Endothelial cell of umbilical vein (primary cell): Measurements from ENCODE around the gene ACADS. TPM values are rescaled to one million over a fixed set of nuclear protein-coding genes. Genes with fewer than 3 reads are reported as not detected.

Experiments used
- BruUV-seq: library from RNA; stranded (reverse); fragments of 400-500 nt; replicated peaks from 2 replicates; lab custom pipeline; 2021; lab: Mats Ljungman, UMichigan
- CTCF ChIA-PET: fragments of 300-600, 350-600 bp; sonication (Branson Sonifier 250); formaldehyde crosslinking; loops from one replicate; lab custom pipeline; 2021; ENCODE audit warnings: antibody characterized with exemption, inconsistent platforms; lab: Charles Lee
- POLR2A ChIA-PET: fragments of 300-600, 350-600 bp; sonication (Branson Sonifier 250); formaldehyde crosslinking; loops from one replicate; lab custom pipeline; 2021; ENCODE audit warnings: antibody characterized with exemption, inconsistent platforms; lab: Charles Lee
- DNase-seq: peaks from one replicate; pipeline ENCODE4 v3.0.0-alpha.2; 2011; ENCODE audit warnings: low read depth, low spot score
- FAIRE-seq: peaks from 2 replicates; lab custom pipeline; 2011; peaks lifted over from hg19 to GRCh38; lab: Jason Lieb, UNC
- H2AFZ ChIP-seq: 2 replicates; pipeline ENCODE4 v1.6.0; 2012; ENCODE audit warnings: low read depth, low read length, control low read depth, inconsistent platforms
- H3K27ac ChIP-seq: 2 replicates; pipeline ENCODE4 v1.5.1; 2011; ENCODE audit warnings: low read depth, mild to moderate bottlenecking, control low read depth, low read length, moderate library complexity; ENCODE audit not compliant: insufficient read depth
- H3K27me3 ChIP-seq, 2 experiments: 2 replicates each; pipeline versions ENCODE4 v1.6.0 to v1.6.1; 2011; ENCODE audit warnings: low read length in 2 of 2, mixed read lengths in 1 of 2; ENCODE audit not compliant: control insufficient read depth in 2 of 2, insufficient read depth in 2 of 2
- H3K36me3 ChIP-seq, 2 experiments: 2 replicates in 1 of 2; 3 replicates in 1 of 2; pipeline ENCODE4 v1.5.1; 2011; ENCODE audit warnings: low read length in 2 of 2, mild to moderate bottlenecking in 1 of 2, moderate library complexity in 1 of 2; ENCODE audit not compliant: control insufficient read depth in 2 of 2, insufficient read depth in 2 of 2; ENCODE audit errors: extremely low read depth in 1 of 2
- H3K4me1 ChIP-seq: 3 replicates; pipeline ENCODE4 v1.5.1; 2011; ENCODE audit warnings: mild to moderate bottlenecking, low read length; ENCODE audit not compliant: control insufficient read depth, insufficient read depth; ENCODE audit errors: extremely low read depth
- H3K4me2 ChIP-seq: 2 replicates; pipeline ENCODE4 v1.6.1; 2011; ENCODE audit warnings: low read length, control low read depth, mixed read lengths; ENCODE audit not compliant: insufficient read depth
- H3K4me3 ChIP-seq, 3 experiments: fragments of 200-600 bp in 1 of 3; sonication (generic), shearing (Covaris generic) in 1 of 3; replicated peaks in 1 of 3; 2 replicates each; pipeline ENCODE4 v1.5.1; 2011 to 2016; ENCODE audit warnings: control low read depth in 3 of 3, low read length in 3 of 3, mild to moderate bottlenecking in 2 of 3, inconsistent platforms in 1 of 3, low read depth in 1 of 3, moderate library complexity in 1 of 3; ENCODE audit not compliant: insufficient read depth in 1 of 3
- H3K79me2 ChIP-seq: 2 replicates; pipeline ENCODE4 v1.6.0; 2012; ENCODE audit warnings: low read length, inconsistent platforms; ENCODE audit not compliant: control insufficient read depth, insufficient read depth
- H3K9ac ChIP-seq: replicated peaks from 2 replicates; pipeline ENCODE3; 2011; ENCODE audit warnings: low read length, control low read depth; ENCODE audit not compliant: insufficient read depth; ENCODE audit errors: extremely low read depth
- H3K9me1 ChIP-seq: replicated peaks from 3 replicates; pipeline ENCODE4 v1.6.0; 2011; ENCODE audit warnings: mild to moderate bottlenecking, low read length; ENCODE audit not compliant: control insufficient read depth, insufficient read depth; ENCODE audit errors: extremely low read depth
- H3K9me3 ChIP-seq: replicated peaks from 2 replicates; pipeline ENCODE4 v1.5.1; 2012; ENCODE audit warnings: low read length, inconsistent platforms; ENCODE audit not compliant: control insufficient read depth, insufficient read depth
- H4K20me1 ChIP-seq: replicated peaks from 2 replicates; pipeline ENCODE3; 2011; ENCODE audit warnings: mild to moderate bottlenecking, low read length; ENCODE audit not compliant: control insufficient read depth, insufficient read depth; ENCODE audit errors: extremely low read depth
- EZH2 ChIP-seq: IDR thresholded peaks from 2 replicates; pipeline ENCODE4 v1.6.1; 2012; ENCODE audit warnings: borderline replicate concordance, low read depth, mild to moderate bottlenecking, moderate library complexity, low read length, inconsistent platforms; ENCODE audit not compliant: severe bottlenecking
- FOS ChIP-seq: IDR thresholded peaks from 2 replicates; pipeline ENCODE4 v1.6.1; 2011; ENCODE audit warnings: mild to moderate bottlenecking, low read length, moderate library complexity, borderline replicate concordance; ENCODE audit not compliant: insufficient read depth
- GATA2 ChIP-seq: IDR thresholded peaks from 2 replicates; pipeline ENCODE4 v1.7.0; 2011; ENCODE audit warnings: low read depth, mild to moderate bottlenecking, moderate library complexity, mixed read lengths, low read length; ENCODE audit not compliant: insufficient read length, insufficient read depth
- JUN ChIP-seq: IDR thresholded peaks from 2 replicates; pipeline ENCODE4 v1.6.1; 2011; ENCODE audit warnings: borderline replicate concordance, low read depth; ENCODE audit not compliant: insufficient read length, insufficient read depth
- MYC ChIP-seq: IDR thresholded peaks from one replicate; pipeline ENCODE4 v1.6.1; 2011; ENCODE audit warnings: mild to moderate bottlenecking, low read depth, low read length
- POLR2A ChIP-seq: IDR thresholded peaks from 2 replicates; pipeline ENCODE4 v1.6.1; 2012; ENCODE audit warnings: low read depth, mild to moderate bottlenecking, control low read depth, low read length
- POLR2AphosphoS5 ChIP-seq: IDR thresholded peaks from 2 replicates; pipeline ENCODE4 v1.6.1; 2012; ENCODE audit warnings: low read depth, mild to moderate bottlenecking, control low read depth, low read length, moderate library complexity; ENCODE audit not compliant: insufficient read depth
- dilution Hi-C: fragments of 300-500 bp; cut with MboI; formaldehyde crosslinking; loops from one replicate; pipeline ENCODE4 v1.15.0; 2019; ENCODE audit warnings: low sequenced_read_pairs; ENCODE audit not compliant: extremely low pct_ligation_motif_present
- intact Hi-C: fragments of 100-400 bp; cut with micrococcal nuclease; formaldehyde crosslinking; loops from one replicate; pipeline ENCODE4 v1.10.0; 2022
- polyA plus RNA-seq, 4 experiments: library from polyadenylated mRNA; depleted of rRNA in 3 of 4; stranded (reverse) in 3 of 4; unstranded in 1 of 4; fragments of >200 nt; gene quantifications; 2 replicates each; pipeline versions ENCODE4 v1.2.1 to v1.2.3, GENCODE V29; 2011 to 2012; ENCODE audit warnings: missing spikeins in 1 of 4
- total RNA-seq: library from RNA; stranded (reverse); gene quantifications from 2 replicates; pipeline ENCODE4 v1.2.3, GENCODE V29; 2021
- TF ChIP-seq, protein P1 (sequence below): IDR thresholded peaks from 2 replicates; pipeline ENCODE4 v1.6.1; 2011; ENCODE audit not compliant: insufficient read depth, insufficient read length
- TF ChIP-seq, protein P2 (sequence below), 2 donors: IDR thresholded peaks; 1 replicate in 1 of 2; 2 replicates in 1 of 2; pipeline ENCODE4 v1.5.1; 2011; ENCODE audit warnings: low read length in 2 of 2, mild to moderate bottlenecking in 2 of 2, moderate library complexity in 2 of 2, control low read depth in 1 of 2, inconsistent platforms in 1 of 2, low read depth in 1 of 2; ENCODE audit not compliant: insufficient read depth in 1 of 2; ENCODE audit errors: extremely low read depth in 1 of 2

ACADS gene
- total and polyA plus RNA-seq, 2 donors (not counting 3 experiments of a cell fraction or from before 2014, with no cell fraction given), result 8.2 to 8.9 TPM

GRCh38 chr12:120757226-120757742, 31.7 kb downstream of the ACADS start:
- Histone ChIP-seq H4K20me1 (no peaks in the 10 kb centered on the region), H3K9me1 (no peaks in the 10 kb centered on the region), H3K9me3 (no peaks in the 10 kb centered on the region), H3K4me2 (no peak overlapping the region), H3K79me2 (no peaks in the 10 kb centered on the region), H3K4me1 (no peaks in the 10 kb centered on the region), H3K4me3 (no peak overlapping the region), H3K27ac (no peak overlapping the region), H3K9ac (no peak overlapping the region), H2AFZ (no peak overlapping the region), H3K36me3 (peaks cover 3 to 4% of the 10 kb centered on the region in 2 experiments), H3K27me3 (no peaks in the 10 kb centered on the region)
- dilution Hi-C loops (no loop called here), intact Hi-C loops (no loop called here)
- no TSS peak for BruUV-seq
- FAIRE-seq, result no peak
- DNase-seq, result no peak
- no peak for TF ChIP-seq EZH2
- TF ChIP-seq FOS, result no peak
- TF ChIP-seq, protein P1, sequence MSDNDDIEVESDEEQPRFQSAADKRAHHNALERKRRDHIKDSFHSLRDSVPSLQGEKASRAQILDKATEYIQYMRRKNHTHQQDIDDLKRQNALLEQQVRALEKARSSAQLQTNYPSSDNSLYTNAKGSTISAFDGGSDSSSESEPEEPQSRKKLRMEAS, result no peak
- no peak for TF ChIP-seq POLR2AphosphoS5
- no peak for TF ChIP-seq POLR2A
- no peak for TF ChIP-seq MYC
- TF ChIP-seq GATA2, result no peak
- TF ChIP-seq, protein P2, sequence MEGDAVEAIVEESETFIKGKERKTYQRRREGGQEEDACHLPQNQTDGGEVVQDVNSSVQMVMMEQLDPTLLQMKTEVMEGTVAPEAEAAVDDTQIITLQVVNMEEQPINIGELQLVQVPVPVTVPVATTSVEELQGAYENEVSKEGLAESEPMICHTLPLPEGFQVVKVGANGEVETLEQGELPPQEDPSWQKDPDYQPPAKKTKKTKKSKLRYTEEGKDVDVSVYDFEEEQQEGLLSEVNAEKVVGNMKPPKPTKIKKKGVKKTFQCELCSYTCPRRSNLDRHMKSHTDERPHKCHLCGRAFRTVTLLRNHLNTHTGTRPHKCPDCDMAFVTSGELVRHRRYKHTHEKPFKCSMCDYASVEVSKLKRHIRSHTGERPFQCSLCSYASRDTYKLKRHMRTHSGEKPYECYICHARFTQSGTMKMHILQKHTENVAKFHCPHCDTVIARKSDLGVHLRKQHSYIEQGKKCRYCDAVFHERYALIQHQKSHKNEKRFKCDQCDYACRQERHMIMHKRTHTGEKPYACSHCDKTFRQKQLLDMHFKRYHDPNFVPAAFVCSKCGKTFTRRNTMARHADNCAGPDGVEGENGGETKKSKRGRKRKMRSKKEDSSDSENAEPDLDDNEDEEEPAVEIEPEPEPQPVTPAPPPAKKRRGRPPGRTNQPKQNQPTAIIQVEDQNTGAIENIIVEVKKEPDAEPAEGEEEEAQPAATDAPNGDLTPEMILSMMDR (IDR thresholded peaks at IDR 0.05; ENCODE audit: extremely low read depth in 1 of 2, insufficient read depth in 1 of 2, low read depth in 1 of 2, low read length in 2 of 2), result no peak
- no peak for TF ChIP-seq JUN
- POLR2A ChIA-PET, result no interaction called here
- CTCF ChIA-PET, result interaction anchor here (1.3 to 1.4 kb wide), 3 partner anchors 100 to 119 kb away, joined by 4 to 5 read pairs (median 4); no protein-coding TSS in a partner anchor
